Adrenal gland (tissue), 12 donors: ENCODE results near the gene PHF21A. TPM values are rescaled to one million over a fixed set of nuclear protein-coding genes. Genes with fewer than 3 reads are reported as not detected.

ENCODE experiments used
- DNase-seq, 7 donors: peaks; one replicate each; pipeline ENCODE4 v3.0.0-alpha.2; 2019 to 2020
- H3K27ac ChIP-seq, 5 donors: fragments of 200-600 bp; sonication (generic) in 4 of 5; 1 replicate in 3 of 5; 2 replicates in 2 of 5; pipeline versions ENCODE4 v1.5.1 to v1.8.0; 2016 to 2020; ENCODE audit warnings: mild to moderate bottlenecking in 1 of 5
- H3K27me3 ChIP-seq: fragments of 200-600 bp; 2 replicates; pipeline ENCODE4 v1.8.0; 2021
- H3K36me3 ChIP-seq, 2 donors: fragments of 200-600 bp; replicated peaks in 1 of 2; 1 replicate in 1 of 2; 2 replicates in 1 of 2; pipeline versions ENCODE4 v1.5.1 to v1.8.0; 2018 to 2022
- H3K4me1 ChIP-seq, 2 donors: fragments of 200-600 bp; replicated peaks in 1 of 2; 1 replicate in 1 of 2; 2 replicates in 1 of 2; pipeline versions ENCODE4 v1.5.1 to v1.8.0; 2018 to 2021
- H3K4me3 ChIP-seq, 4 donors: fragments of 200-600 bp; sonication (generic) in 3 of 4; one replicate each; pipeline ENCODE4 v1.5.1; 2016 to 2018
- H3K9me3 ChIP-seq, 3 donors: fragments of 200-600 bp; sonication (generic) in 1 of 3; replicated peaks in 1 of 3; 1 replicate in 2 of 3; 2 replicates in 1 of 3; pipeline versions ENCODE4 v1.5.1 to v1.8.0; 2016 to 2021
- POLR2A ChIP-seq, 2 donors: fragments of 450-650 bp; IDR thresholded peaks; one replicate each; pipeline ENCODE4 v1.6.1; 2017; ENCODE audit warnings: antibody characterized with exemption in 2 of 2, mild to moderate bottlenecking in 2 of 2, moderate library complexity in 1 of 2
- WGBS, 4 donors: extraction: QIAGEN DNeasy Blood & Tissue Kit in 2 of 4; methylation state at CpG; one replicate each; pipeline versions ENCODE4 v1.1.5 to v1.1.7; 2013 to 2017; 5-methylcytosine and 5-hydroxymethylcytosine counted together
- intact Hi-C, 2 donors: fragments of 100-400 bp; cut with DNase I; formaldehyde crosslinking; loops; one replicate each; pipeline versions ENCODE4 v1.14.1 to v1.15.0; 2022 to 2023
- polyA plus RNA-seq, 3 donors: library from polyadenylated mRNA; stranded (reverse); fragments of 200-250 nt in 2 of 3; fragments of 350-450 nt in 1 of 3; fragmentation: Illumina TruSeq in 1 of 3; extraction: RNeasy Lipid Tissue Mini Kit (QIAGEN cat#74804) in 1 of 3; gene quantifications; one replicate each; pipeline ENCODE4 v1.2.3, GENCODE V29; 2013 to 2014
- total RNA-seq, 9 donors: library from RNA; depleted of rRNA in 4 of 9; stranded (reverse); fragments of >200 nt in 4 of 9; fragments of 120-200 nt in 1 of 9; fragmentation: NEBNext Ultra II Directional in 1 of 9; extraction: Animal tissue kit (Norgen Biotek cat#: 25700) in 1 of 9; gene quantifications; one replicate each; pipeline versions ENCODE4 v1.1.0 to v1.2.4, GENCODE V29; 2013 to 2023
- TF ChIP-seq, protein P1 (sequence below), 6 experiments: fragments of 450-650 bp in 4 of 6; fragments of 200-600 bp in 2 of 6; sonication (generic) in 1 of 6; IDR thresholded peaks; 1 replicate in 5 of 6; 2 replicates in 1 of 6; pipeline versions ENCODE4 v1.5.1 to v1.8.0; 2016 to 2021; ENCODE audit warnings: antibody characterized with exemption in 6 of 6, mild to moderate bottlenecking in 2 of 6, moderate library complexity in 1 of 6
- donor health status: healthy with polysubstance abuse.
- donor health status: Bipolar disorder and iron deficiency.
- donor health status: DM: yes; HTN: yes; CAD: no.
- donor health status: DM: no; HTN: no; CAD: no.
- donor health status: DM: no; HTN: no; CAD: no.
- donor health status: DM: yes; HTN: yes; CAD: no.

PHF21A gene
- total and polyA plus RNA-seq, 12 donors = 28.4 to 85.1 (median 40.0) TPM

DNA sequence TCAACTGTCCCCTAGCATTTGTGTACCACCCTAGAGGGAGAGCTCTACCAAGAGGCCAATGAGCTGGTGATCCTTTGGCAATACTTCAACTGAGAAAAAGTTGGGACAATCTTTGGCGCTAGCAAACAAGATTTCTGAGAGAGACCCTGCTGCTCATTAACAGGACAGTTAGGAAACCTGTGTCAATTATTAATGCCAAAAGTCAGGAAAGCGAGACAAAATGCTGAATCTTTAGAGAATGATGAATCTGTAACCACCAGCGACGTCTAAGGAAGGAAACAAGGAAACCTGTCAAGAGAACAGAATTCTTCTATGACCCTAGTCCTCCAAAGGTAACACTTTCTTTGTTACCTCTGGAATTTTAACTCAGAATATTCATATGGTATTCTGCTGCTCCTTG lies 178.9 kb downstream of the PHF21A start:
- Histone ChIP-seq H3K27me3 (no peaks in the 10 kb centered on the region), H3K4me3 (no peak overlapping the region), H3K36me3 (peaks cover 0 to 63% of the 10 kb centered on the region in 2 donors), H3K27ac (no peak overlapping the region), H3K4me1 (peaks cover 3 to 16% of the 10 kb centered on the region in 2 donors), H3K9me3 (no peaks in the 10 kb centered on the region)
- no peak for DNase-seq
- 93 to 98% (median 96%) methylated on average over 4 of the region's 4 CpGs for WGBS, 4 donors
- TF ChIP-seq, protein P1, sequence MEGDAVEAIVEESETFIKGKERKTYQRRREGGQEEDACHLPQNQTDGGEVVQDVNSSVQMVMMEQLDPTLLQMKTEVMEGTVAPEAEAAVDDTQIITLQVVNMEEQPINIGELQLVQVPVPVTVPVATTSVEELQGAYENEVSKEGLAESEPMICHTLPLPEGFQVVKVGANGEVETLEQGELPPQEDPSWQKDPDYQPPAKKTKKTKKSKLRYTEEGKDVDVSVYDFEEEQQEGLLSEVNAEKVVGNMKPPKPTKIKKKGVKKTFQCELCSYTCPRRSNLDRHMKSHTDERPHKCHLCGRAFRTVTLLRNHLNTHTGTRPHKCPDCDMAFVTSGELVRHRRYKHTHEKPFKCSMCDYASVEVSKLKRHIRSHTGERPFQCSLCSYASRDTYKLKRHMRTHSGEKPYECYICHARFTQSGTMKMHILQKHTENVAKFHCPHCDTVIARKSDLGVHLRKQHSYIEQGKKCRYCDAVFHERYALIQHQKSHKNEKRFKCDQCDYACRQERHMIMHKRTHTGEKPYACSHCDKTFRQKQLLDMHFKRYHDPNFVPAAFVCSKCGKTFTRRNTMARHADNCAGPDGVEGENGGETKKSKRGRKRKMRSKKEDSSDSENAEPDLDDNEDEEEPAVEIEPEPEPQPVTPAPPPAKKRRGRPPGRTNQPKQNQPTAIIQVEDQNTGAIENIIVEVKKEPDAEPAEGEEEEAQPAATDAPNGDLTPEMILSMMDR (IDR thresholded peaks at IDR 0.05) = no peak
- TF ChIP-seq POLR2A (IDR thresholded peaks at IDR 0.05) = no peak
- intact Hi-C loops = loop anchor here in 1 of 2 donors (10.0 kb wide), 1 partner anchor 52 kb away; no protein-coding TSS in a partner anchor

DNA sequence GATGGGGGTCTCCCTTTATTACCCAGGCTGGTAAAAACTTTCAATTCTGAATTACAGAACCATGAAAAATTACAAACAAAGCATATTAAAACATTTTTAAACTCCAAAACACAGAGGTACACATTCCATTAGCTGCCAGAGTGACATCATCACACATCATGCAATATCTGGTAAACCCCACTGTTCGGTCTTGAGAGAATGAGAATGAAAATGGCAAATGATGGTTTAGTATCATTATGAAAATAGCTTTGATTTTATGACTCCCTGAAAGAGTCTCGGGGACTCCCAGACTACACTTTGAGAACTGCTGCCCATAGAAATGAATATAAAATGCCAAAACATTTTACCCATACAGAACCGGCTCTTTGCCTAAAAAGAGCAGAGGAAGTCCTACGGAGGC lies 180.0 kb downstream of the PHF21A start:
- intact Hi-C loops = loop anchor here in 1 of 2 donors (10.0 kb wide), 1 partner anchor 54 kb away; no protein-coding TSS in a partner anchor
- peaks cover 0 to 58% of the 10 kb centered on the region in 2 donors for H3K36me3 ChIP-seq
- H3K27ac ChIP-seq = no peak overlapping the region
- peaks cover 3 to 15% of the 10 kb centered on the region in 2 donors for H3K4me1 ChIP-seq
- no peak for TF ChIP-seq POLR2A (IDR thresholded peaks at IDR 0.05)
- TF ChIP-seq, protein P1 (IDR thresholded peaks at IDR 0.05) = no peak
- 93 to 99% (median 95%) methylated on average over 4 of the region's 4 CpGs for WGBS, 4 donors
- no peak for DNase-seq
- H3K9me3 ChIP-seq = no peaks in the 10 kb centered on the region
- no peak overlapping the region for H3K4me3 ChIP-seq
- H3K27me3 ChIP-seq = no peaks in the 10 kb centered on the region

DNA sequence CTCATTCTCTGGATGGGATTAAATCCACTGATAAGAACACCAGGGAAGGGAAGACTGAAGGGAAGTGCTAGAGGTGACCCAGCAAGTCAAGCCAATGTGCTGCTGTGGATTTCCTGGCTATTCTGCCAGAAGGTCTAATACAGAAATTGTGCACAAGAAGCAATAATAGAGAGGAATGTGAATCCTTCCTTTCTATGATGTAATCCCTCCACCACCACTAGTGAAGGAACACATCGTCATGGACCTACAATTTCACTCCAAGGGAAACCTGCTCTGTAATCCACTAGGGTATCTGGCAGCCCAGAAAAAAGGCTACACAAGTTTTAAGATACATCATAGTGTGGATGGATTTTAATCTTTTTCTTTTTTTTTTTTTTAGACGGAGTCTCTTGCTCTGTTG lies 181.4 kb downstream of the PHF21A start:
- 73 to 87% (median 82%) methylated on average over 2 of the region's 2 CpGs for WGBS, 4 donors
- Histone ChIP-seq H3K4me3 (no peak overlapping the region), H3K36me3 (peaks cover 0 to 58% of the 10 kb centered on the region in 2 donors), H3K27me3 (no peaks in the 10 kb centered on the region), H3K4me1 (peaks cover 0 to 6% of the 10 kb centered on the region in 2 donors), H3K9me3 (no peaks in the 10 kb centered on the region), H3K27ac (no peak overlapping the region)
- intact Hi-C loops = loop anchor here in 1 of 2 donors (10.0 kb wide), 1 partner anchor 55 kb away; no protein-coding TSS in a partner anchor
- TF ChIP-seq, protein P1 (IDR thresholded peaks at IDR 0.05) = no peak
- no peak for TF ChIP-seq POLR2A (IDR thresholded peaks at IDR 0.05)
- DNase-seq = no peak

- Histone ChIP-seq H3K4me3 (no peak overlapping the region), H3K27ac (no peak overlapping the region), H3K9me3 (no peaks in the 10 kb centered on the region), H3K36me3 (peaks cover 0 to 67% of the 10 kb centered on the region in 2 donors), H3K4me1 (peaks cover 0 to 6% of the 10 kb centered on the region in 2 donors), H3K27me3 (no peaks in the 10 kb centered on the region)
- 88 to 93% (median 92%) methylated on average over 10 of the region's 10 CpGs for WGBS, 4 donors
- TF ChIP-seq, protein P1 (IDR thresholded peaks at IDR 0.05) = no peak
- no peak for TF ChIP-seq POLR2A (IDR thresholded peaks at IDR 0.05)
- intact Hi-C loops = no loop called here
- DNase-seq = no peak
Measured at GRCh38 chr11:45937916-45938315, 183.3 kb downstream of the PHF21A start.
